GM19025 (cell line): ENCODE measurements around the gene VPS13A.
"Not testable (repeated sequence)": the region's sequence is repeated elsewhere in the genome, so short reads cannot be mapped to it uniquely, and the experiment has no call there.

Source experiments
- ATAC-seq: cut with Tn5 transposase; IDR thresholded peaks from one replicate; pipeline ENCODE4 v1.9.1; 2021; ENCODE audit warnings: mild to moderate bottlenecking, low read depth, moderate library complexity; ENCODE audit not compliant: unreplicated experiment

Gene VPS13A

DNA sequence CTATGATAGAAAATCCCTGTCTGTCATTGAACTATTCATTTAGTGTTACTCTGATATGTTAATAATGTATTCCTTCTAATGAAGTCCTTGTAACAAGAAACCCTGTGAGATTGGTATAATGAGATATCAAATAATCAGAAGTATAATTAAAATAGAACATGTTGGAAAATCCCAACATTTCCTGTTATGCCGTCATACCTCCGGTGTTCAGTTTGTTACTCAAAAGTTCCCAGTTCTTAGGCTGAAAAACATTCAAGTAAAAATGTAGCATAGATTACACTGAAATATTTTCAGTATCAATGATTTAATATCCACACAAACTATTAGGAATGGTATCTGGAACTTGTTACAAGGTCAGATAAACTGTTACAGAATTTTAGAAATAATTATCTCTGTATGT, 243.3 kb downstream of the VPS13A start:
- no peak for ATAC-seq

DNA sequence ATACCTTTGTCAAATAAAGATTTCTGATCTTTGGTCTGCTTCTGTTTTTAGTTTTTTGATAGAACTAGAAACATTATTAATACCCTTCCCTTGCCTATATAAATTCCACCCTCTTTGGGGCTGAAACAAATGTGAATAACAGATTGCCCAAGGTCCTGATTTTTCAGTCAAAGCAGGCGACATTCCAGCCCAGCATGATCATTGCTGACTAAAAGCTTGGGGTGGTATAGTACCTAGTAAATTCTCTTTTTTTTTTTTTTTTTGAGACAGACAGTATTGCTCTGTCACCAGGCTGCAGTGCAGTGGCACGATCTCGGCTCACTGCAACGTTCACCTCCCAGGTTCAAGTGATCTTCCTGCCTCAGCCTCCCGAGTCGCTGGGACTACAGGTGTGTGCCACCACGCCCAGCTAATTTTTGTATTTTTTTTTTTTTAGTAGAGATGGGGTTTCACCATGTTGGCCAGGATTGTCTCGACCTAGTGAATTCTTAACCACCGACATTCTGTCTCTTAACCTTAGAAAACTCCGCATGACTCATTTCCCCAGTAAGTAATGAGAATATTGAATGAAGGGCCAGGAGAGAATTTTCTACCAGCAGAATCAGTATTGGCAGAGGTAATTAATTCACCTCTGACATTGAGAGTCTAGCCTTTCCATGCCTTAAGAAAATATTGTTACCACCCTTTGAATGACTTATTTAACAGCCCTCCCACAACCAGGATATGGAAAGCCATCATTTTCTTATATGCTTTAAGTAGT, 244.4 kb downstream of the VPS13A start:
- ATAC-seq = no peak

DNA sequence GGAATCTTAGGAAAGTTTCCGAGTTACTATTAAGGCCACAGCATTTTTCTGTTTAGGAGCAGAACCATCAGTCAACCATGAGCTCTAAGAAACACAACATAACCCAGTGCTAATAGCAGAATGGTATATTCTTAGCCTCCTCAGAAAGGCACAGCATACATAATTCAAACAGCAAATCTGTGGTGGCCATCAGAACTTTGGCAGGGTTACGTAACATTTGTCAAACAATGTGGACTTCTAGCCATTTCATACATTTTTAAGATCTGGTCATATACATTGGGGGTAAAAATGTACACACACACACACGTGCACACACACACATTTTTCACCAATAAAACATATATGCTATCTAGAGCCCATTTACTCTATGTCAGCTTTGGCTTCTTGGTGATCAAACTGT, 245.6 kb downstream of the VPS13A start:
- no peak for ATAC-seq

DNA sequence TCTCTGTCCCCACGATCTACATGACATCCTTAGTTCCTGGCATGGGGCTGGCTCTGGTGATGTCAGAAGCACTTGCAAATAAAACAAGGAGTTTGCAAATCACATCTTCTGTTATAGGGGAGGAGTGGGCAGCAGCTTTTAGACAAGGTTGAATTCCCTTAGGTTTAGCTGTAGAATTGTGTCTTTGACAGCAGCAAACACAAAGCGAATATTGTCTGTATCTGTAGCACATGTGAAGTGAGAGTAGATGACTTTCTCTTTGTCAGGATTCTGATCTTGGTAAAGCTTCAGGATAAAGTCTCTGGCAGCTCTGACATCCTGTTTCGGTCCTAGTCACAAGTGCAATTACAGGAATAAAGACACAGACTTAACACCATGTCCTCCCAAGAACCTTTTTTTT, 246.5 kb downstream of the VPS13A start:
- ATAC-seq = no peak

DNA sequence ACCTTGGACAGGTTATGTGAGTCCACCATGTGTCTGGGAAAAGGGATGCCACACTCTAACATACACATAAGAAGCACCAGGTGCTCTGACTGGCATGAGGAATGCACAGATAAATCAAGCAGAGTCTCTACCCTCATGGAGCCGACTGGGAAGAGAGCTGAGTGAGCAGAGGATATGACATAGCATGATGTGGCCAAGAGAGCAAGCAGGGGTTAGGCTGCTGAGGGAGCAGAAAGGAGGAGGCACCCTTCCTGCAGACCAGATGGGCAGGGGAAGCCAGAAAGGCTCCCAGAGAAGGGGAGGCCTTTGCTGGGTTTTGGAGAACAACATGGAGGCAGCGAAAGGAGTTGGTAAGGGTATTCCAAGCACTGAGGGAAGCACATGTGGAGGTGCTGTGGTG, 247.7 kb downstream of the VPS13A start:
- no peak for ATAC-seq

DNA sequence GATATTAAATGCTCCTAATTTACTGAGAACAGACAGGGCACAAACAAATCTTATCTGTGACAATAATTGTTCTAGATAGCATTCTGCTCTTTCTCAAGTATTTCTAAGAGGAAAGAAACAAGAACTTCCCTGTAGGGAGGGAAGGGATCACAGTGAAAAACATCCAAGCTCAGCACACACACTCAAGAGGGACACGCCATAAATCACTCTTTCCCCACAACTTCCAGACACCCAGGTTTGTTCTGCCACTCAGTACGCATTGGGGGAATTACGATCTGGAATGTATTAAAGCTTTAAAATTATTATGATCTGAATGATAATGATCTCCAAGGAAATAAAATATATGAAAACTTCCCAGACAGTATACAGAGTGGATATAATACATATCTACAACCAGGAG, 249.4 kb downstream of the VPS13A start:
- no peak for ATAC-seq

DNA sequence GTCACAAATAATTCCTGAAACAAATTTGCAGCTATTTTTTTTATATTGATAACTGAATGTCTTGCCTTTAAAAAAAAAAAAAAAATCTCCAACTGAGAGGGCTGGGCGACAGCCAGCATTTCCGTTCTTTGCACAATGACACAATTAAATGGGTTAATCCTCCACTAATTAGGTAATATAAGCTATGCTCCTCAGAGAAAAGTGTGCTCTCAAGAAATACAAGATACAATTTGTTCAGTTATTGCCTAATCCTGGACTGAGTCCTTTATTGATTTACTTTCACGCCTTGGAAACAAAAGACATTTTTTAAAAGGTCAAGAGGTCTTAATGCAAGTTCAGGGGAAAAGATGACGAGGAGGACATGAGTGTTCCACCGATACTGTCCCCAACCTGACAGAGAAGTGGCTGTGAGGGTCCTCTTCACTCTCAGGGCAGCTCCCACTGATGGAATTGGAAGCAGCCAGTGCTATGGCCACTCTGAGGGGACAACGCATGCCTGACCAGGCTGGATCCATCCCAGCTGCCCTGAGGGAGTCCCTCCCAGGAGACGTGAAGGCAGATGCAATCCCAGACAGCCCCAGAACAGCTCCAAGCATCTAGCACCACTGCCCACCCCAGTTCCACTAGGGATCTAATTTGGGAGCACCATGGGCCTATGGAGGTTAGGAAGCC, 250.1 kb downstream of the VPS13A start:
- ATAC-seq = no peak

DNA sequence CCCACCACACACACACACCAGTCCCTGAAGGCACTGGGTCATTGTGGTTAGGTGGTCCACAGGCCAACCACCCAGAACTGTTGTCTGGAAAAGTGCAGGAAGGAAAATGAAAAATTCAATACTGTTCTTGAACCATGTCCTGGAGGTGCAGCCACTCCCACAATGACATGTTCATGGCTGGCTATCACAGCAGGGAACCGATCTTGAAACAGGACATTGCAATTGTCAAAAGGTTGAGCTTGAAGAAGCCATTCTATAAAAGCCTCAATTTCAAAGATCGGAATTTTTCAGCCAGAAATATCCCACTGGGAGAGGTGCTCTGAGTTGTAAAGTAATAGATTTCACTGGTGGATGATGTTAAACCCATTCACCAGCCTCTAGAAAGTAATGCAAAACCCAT, 252.6 kb downstream of the VPS13A start:
- ATAC-seq = no peak

DNA sequence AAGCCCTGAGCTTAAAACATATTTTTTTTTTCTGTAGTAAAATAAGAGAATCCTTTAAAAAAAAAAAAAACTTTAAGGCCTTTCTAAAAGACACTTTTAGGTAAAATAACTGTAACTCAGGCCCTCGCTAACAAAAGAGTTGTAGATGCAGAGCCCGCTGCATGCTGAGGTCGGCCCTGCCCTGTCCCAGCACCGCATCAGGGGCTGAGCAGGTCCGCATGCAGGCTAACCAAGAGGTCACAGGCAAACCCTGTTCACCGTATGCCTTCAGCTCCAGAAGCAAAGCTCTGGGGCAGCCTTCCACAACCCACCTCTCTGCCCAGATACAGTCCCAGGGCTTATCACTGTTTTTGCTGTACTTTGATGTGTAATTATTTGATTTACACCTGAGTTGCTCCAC, 254.7 kb downstream of the VPS13A start:
- ATAC-seq = no peak

DNA sequence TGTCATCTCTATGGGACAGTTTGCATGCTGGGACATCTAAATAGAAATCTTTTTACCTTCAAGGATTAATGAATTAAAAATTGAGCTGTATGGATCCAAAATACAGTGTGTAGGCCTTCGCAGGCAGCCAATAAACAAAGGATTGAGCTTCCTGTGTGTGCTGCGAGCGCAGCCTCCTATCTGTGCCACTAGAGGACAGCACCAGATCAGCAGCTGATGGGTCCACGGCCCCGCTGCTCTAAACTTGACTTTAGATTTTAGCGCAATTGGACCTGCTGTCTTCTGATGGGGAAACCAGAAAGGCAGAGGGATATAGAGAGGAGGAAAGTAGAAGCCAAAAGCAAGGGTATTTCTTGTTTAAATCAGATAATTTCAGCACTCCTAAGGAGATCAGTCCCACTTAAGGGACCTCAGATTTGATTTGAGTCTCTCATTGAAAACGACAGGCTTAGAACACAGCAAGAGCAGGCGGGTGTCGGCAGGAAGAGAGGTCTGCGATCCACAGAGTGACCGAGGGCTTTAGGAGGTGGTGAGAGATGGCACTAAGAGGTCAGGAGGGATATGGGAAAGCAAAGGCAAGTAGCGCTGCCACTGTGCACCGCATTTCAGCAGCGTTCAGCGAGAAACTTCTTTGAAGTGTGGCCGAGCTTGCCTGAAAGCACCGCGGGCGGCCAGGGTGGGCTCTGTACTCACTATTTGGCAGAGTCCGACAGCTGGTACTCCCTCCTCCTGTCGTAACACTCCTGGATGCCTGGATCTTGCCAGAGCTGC, 256.5 kb downstream of the VPS13A start:
- ATAC-seq = no peak

DNA sequence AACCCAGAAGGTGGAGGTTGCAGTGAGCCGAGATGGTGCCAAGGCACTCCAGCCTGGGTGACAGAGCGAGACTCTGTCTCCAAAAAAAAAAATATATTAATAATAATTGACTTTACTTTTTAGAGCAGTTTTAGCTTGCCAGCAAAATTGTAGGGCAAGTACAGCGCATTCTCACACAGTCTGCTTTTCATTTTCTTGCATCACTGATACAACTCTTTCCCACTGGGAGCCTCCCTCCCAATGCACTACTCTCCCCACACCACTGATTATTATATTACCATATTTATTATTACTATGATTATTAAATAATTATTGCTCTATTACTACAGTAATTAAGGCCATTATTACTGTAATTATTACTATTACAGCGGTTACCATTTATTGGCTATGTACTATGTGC, 257.9 kb downstream of the VPS13A start:
- ATAC-seq = no peak

DNA sequence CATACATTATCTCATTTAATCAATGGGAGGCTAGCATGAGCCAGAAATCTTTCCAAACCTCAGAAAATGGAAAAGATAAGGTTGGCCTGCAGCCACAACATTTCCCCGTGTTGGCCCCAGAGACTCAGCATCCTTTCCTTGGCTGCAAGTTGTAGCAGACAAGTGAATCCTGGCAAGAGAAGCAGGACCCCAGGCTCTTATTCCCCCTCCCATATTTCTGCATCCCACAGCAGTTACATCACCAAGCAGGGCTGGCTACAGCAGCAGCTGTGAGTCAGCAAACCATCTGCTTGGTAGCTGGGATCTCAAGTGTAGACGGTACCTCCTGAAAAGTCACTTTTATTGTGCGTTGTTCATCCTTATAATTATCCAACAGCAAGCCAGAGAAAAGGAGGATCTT, 258.4 kb downstream of the VPS13A start:
- ATAC-seq = no peak

DNA sequence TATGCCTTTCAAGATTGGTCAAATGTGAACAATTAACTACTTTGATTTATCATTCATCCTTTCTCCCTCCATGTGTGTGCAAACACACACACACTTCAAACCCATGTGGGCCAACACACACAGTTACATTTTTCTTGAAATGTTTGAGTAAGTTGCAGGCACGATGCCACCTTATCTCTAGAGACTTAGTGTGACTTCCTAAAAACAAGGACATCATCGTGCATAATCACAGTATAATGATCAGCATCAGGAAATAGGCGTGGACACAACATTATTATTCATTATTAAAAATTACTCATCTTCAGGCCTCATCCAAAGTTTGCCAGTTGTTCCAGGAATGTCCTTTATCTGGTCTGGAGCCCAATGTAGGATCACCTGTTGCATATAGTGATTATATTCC, 261.3 kb downstream of the VPS13A start:
- ATAC-seq = no peak

DNA sequence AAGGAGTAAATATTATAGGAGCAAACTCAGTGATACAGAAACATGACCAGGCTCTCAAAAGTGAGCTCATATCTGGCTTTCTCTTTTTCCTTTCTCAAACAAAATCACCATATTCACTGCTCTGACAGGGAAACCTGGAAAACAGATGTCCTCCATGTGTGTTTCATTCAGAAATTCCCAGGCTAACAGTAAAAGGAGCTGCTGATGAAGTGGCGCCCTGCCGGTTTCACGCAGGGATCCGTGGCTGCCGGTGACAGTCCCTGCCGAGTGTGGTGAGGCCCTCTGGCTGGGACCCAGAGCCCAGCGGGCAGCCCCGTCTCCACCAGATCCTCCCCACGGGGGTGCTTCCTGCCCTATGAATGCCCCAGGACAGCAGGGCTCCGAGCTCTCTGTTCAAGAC, 262.7 kb downstream of the VPS13A start:
- ATAC-seq = no peak

DNA sequence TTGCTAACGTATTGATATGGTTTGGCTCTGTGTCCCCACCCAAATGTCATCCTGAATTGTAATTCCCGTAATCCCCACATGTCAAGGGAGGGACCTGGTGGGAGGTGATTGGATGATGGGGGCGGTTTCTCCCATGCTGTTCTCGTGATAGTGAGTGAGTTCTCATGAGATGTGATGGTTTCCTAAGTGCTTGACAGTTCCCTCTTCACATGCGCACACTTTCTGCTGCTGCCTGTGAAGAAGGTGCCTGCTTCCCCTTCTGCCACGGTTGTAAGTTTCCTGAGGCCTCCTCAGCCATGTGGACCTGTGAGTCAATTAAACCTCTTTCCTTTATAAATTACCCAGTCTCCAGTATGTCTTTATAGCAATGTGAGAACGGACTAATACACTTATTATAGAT, 263.8 kb downstream of the VPS13A start:
- not testable (repeated sequence) for ATAC-seq

DNA sequence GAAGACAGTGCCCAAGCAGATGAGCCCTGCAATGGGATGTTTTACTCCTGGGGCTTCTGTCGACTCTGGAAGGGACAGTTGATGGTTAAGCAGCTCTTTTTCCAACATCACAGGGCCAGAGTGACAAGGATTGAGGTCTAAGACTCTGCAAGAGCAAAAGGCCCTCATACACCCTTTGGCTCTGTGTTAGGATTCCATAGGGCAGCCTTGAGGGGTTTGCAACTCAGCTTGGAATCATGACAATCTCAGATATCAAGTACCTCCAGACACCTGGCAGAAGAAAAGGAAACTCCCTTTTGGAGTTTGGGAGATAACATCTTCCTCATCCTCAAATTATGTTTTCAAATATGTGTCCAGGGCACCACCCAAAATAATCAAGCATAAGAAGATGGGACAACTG, 265.1 kb downstream of the VPS13A start:
- no peak for ATAC-seq

DNA sequence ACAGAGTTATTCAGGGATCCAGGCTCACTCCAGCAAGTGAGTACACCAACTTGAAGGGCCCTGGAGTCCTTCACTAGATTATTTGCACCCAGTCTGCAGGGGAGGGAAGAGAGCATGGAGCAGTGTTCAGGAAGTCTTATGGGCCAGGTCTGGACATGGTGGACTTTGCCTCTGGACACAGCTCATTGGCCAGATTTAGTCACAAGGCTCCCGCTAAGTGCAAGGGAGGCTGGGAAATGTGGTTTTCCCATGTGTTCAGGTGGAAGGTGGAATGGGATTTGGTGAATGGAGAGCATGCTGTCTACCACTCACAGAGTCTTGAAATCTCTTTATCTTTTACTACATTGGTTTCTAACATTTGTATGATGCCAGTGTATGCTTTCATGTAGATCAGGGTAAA, 270.3 kb downstream of the VPS13A start:
- ATAC-seq = no peak

DNA sequence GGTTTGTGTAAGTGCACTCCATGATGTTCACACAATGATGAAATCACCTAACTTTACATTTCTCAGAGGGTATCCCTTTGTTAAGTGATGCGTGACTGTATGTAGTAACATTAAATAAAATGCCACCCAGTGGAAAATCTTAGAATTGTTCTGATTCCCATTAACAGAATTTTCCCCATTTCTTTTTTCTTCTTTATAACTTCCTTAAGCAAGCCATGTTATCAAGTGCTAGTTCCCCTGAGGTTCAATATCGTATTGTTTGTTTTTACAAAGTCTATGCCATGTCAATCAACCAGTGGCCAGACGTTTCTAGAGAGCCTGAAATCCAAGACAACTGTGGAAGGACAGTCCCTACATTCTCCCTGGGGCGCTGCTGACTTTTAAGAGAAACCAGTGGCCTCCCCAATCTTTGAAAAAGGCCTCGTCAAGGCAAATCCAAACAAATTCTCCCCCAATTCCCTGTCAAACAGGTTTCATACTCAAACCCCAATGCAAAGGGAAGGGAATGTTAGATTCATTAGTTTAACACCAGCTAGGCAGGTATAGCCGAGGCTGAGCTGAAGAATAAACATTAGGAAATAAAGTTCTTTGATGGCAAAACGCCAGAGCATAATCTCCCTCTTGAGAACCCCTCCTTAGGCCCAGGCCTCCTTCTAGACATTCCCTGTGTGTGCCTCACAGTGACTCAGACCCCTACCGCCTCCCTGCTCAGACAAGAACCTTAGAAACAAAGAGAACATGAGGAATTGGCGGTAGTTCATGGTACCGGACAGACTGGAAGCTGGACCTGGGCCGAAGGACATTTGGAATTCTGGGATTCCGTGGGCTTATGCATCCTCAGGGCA, 272.1 kb downstream of the VPS13A start:
- no peak for ATAC-seq

DNA sequence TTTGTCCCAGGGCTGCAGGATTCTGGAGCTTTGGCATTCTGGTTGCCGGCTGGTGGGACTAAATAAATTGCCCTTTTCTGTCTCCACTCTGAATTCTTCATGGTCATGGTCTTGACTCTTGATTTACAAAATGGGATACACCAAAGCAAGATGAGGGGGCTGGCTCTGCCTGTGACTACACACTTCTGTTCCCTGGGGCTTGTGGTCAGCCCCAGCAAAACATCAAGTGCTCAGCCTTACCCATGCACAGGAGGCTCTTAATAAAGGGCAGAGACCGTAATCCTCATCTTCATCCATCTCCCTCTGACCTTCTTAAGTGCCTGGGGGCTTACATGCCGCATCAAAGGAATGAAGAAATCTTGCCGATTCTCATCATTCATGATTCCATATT, 272.7 kb downstream of the VPS13A start:
- ATAC-seq = no peak

DNA sequence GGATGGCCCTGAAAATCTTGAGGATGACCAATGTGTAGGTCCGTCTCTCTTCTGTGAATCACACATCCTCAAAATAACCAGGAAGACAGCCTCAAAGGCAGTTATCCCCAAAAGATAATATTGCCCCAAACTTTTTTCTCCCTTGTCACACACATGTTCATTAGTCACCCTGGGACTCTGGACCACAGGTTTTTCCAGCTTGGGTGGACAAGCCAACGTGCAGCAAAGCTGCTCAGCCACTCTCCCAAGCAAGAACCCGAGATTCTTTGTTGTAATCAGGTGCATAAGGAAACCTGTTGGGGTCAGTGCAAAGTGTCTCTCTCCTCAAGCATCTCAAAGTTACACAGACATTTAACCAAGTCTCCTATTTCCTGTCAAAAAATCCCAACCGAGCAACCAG, 274.2 kb downstream of the VPS13A start:
- no peak for ATAC-seq
